Stimulated activated CD8-positive, alpha-beta memory T cell treated with anti-CD3 and anti-CD28 coated beads, Interleukin-15, amount 100 ng/mL, for 1 hour (primary cell): ENCODE measurements around the gene CTSO.
"Not testable (repeated sequence)": the region's sequence is repeated elsewhere in the genome, so short reads cannot be mapped to it uniquely, and the experiment has no call there.

Experiments used
- DNase-seq: peaks from one replicate; pipeline ENCODE4 v3.0.0-alpha.2; 2020; ENCODE audit warnings: low read depth

Gene CTSO

DNA sequence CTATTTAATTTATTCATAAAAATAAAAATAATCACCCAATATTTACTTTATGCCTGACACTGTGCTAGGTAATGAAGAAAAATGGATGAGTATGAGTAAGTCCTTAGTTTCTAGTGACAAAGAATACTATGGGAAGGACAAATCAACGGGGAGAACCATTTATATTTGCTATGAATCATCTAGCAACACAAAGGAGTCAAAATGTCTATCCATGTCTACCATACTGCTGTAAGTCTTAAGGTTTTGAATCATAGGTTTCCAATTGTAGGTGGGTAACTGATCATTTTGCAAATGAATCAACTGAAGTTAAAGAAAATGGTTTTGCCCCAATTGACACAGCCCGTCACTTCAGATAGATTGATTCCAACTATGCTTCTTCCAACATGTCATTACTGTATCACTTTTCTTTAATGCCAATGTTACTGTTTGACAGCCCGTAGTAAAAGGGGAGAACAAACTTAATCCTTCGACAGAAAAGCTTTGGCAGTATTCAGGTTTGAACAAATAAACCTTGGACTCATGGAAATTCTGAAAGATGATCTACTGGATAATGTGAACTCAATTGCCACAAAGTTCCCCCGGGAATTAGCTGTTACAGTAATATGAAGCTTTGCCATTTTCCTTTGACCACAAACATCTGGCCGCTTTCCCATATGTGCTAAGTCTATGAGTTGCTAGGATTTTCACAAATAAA lies 47.0 kb downstream of the CTSO start:
- DNase-seq = no peak

DNA sequence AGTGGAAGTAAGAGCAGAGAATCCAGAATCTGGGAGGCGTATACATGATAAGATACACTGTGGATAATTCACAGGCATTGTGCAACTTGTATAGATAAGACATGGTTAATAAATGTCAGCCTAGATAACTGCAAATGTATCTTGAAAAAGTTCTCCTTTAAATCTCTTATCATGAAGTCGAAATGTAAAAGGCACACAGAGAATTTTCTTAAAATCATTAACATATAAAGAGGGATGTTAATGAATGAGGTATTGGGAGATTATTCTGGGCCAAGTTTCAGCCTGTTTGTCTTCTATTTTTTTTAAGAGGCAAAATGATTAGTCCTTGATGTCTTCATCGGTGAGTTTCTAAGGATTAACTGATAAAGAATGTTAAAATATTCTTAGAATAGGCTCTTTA lies 49.3 kb downstream of the CTSO start:
- no peak for DNase-seq

DNA sequence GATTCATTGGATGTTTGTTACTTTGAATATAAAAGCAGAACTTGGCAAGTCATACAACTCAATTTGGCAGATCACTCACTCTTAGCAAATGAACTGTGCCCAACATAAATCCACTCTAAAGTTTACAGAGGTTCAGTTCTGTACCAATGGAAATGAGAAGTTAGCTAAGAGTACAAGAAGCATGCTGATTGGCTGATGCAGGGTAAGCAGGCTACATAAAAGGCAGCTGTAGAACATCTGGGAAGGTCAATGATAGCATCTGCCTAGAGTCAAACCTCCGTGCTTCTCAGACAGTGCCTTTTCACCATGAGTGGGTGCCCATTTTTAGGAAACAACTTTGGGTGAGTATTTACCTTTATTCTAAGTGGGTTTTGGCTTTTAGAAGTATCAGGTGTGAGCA lies 50.2 kb downstream of the CTSO start, which contains the start of gene TDO2:
TDO2 (plus strand) TSS at position 244 of the 400 bp plus-strand sequence; CDS start at position 307, 63 bp downstream.
- no peak for DNase-seq

- DNase-seq = no peak
These were observed 52.7 kb downstream of the CTSO start for GRCh38 chr4:155901013-155901412.

GRCh38 chr4:155900381-155900780 lies 53.3 kb downstream of the CTSO start:
- DNase-seq = no peak

DNA sequence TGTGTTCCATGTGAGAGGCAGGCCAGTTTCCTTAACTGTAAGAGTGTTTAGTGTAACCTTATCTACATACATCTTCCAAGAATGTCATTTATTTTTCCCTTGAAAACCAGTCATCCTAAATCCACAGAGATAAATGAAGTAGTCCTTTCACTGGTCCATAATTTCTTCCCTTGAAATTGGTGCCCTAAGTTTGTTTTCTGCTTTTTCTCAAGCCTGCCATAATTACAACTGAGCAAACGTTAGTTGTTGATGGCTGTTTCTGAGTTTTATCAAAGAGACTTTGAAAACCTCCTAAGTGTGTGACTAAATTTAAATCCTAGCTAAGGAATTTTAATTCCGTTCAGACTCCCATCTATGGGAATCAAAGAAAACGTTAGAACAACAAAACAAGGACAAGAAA lies 53.8 kb downstream of the CTSO start:
- DNase-seq = no peak

- DNase-seq = not testable (repeated sequence)
These were observed 55.3 kb downstream of the CTSO start for GRCh38 chr4:155898371-155898770.

GRCh38 chr4:155891058-155891457 lies 62.6 kb downstream of the CTSO start:
- no peak for DNase-seq

DNA sequence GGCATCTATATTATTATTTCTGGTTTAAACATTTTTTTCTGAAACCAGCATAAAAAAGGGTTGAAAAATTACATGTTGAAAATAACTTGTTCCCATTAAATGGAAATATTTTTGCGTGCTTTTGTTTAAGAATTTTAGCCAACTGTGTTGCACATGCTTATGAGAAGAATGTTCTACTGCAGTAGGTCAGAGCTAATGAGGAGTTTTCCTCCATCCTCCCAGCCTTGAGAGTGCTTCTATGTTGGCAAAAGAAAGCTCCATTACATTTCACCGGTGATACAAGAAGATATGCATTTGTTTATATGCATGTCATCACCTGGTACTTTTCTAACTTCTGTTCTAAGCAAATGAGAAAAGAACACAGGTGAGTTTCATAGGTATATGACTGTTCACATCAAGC lies 63.7 kb downstream of the CTSO start:
- no peak for DNase-seq

- DNase-seq = no peak
These were observed 64.5 kb downstream of the CTSO start for GRCh38 chr4:155889031-155889793.

DNA sequence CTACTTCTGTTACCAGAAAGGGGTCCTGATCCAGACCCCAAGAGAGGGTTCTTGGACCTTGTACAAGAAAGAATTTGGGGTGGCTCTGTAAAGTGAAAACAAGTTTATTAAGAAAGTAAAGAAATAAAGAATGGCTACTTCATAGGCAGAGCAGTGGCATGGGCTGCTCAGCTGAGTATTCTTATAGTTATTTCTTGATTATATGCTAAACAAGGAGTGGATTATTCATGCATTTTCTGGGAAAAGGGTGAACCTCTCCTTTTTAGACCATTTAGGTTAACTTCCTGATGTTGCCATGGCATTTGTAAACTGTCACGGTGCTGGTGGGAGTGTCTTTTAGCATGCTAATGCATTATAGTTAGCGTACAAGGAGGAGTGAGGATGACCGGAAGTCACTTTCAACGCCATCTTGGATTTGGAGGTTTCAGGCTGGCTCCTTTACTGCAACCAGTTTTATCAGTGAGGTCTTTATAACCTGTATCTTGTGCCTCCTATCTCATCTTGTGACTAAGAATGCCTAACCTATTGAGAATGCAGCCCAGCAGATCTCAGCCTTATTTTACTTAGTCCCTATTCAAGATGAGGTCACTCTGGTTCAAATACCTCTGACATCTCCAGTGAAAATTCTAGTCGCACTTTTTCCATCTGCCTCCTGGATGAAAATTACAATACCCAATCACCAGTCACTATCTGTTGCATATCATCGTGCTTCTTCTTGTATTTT lies 65.7 kb downstream of the CTSO start:
- DNase-seq = no peak

GRCh38 chr4:155887045-155887444 lies 66.6 kb downstream of the CTSO start:
- DNase-seq = no peak

GRCh38 chr4:155885666-155886065 lies 68.0 kb downstream of the CTSO start:
- DNase-seq = no peak

- no peak for DNase-seq
These were observed 69.8 kb downstream of the CTSO start for GRCh38 chr4:155883895-155884294.

- no peak for DNase-seq
These were observed 72.1 kb downstream of the CTSO start for GRCh38 chr4:155881555-155881954.

- DNase-seq = no peak
These were observed 73.9 kb downstream of the CTSO start for GRCh38 chr4:155879767-155880166.

DNA sequence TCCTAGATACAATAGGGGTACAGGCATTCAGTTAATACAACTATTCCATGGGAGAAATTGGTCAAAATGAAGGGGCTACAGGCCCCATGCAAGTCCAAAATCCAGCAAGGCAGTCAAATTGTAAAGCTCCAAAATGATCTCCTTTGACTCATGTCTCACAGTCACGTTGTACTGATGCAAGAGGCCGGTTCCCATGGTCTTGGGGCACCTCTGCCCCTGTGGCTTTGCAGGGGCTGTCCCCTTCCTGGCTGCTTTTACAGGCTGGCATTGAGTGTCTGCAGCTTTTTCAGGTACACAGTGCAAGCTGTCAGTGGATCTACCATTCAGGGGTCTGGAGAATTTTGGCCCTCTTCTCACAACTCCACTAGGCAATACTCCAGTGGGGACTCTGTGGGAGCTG lies 75.1 kb downstream of the CTSO start:
- DNase-seq = no peak

DNA sequence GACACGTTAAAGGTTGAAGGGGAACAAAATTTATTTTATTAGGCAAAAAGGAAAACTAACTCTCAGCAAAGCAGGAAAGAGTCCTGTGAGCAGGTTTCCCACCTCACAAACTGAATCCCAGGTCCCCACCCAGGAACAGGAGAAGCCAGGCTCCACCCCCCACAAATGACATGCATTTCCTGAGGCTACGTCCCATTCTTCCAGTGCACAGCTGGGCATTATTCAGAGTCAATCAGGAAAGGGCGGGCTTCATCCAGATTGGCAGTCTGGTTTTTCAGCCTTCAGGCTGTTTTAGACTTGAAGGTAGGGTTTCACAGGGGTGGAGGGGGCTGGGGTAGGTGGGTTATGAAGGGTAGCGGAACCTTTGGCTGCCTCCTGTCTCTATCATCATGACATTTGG lies 75.7 kb downstream of the CTSO start:
- no peak for DNase-seq

DNA sequence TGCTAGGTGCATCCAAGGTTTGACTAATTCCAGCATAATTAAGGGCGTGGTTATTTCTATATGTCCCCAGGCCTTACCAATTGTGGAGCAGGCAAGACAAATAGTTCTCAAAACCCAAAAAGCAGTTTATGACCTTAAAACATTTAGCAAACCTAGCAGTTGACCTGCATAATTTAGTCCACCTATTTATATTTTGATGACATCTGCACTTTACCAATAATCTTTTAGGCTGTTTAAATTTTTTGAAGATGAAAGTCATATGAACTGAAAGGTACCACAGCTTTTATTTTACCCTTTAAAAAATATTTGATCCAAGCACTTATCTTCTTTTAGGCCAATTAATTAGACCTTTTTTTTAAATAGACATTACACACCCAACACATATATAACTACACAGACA lies 77.8 kb downstream of the CTSO start:
- no peak for DNase-seq
